ENCODE data around the gene MAP1LC3B. TPM values are rescaled to one million over a fixed set of nuclear protein-coding genes. Genes with fewer than 3 reads are reported as not detected.

The MAP1LC3B gene
- total RNA-seq, 2 donors from 2014 or later, result 18.5 to 22.8 TPM

Other genes with a start within 250 kb of the MAP1LC3B start
- 1 to 10 TPM; 1.3 to 2.0 TPM for gene C16orf95, start 74.9 kb upstream of the MAP1LC3B start, total RNA-seq
- 10 to 100 TPM; 35.5 to 46.8 TPM for gene FBXO31, start 8.6 kb upstream of the MAP1LC3B start, total RNA-seq
- 10 to 100 TPM; 18.9 to 54.4 TPM for gene ZCCHC14, start 100.7 kb downstream of the MAP1LC3B start, total RNA-seq
- gene JPH3, start 210.2 kb downstream of the MAP1LC3B start, total RNA-seq, result not detected